ENCODE data around the gene ZNF17.

DNA sequence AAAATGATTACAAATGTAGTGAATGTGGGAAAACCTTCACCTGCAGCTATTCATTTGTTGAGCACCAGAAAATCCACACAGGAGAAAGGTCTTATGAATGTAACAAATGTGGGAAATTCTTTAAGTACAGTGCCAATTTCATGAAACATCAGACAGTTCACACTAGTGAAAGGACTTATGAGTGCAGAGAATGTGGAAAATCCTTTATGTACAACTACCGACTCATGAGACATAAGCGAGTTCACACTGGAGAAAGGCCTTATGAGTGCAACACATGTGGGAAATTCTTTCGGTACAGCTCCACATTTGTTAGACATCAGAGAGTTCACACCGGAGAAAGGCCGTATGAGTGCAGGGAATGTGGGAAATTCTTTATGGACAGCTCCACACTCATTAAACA is 12.1 kb upstream of the ZNF17 start:
- TF ChIP-seq, protein P1, sequence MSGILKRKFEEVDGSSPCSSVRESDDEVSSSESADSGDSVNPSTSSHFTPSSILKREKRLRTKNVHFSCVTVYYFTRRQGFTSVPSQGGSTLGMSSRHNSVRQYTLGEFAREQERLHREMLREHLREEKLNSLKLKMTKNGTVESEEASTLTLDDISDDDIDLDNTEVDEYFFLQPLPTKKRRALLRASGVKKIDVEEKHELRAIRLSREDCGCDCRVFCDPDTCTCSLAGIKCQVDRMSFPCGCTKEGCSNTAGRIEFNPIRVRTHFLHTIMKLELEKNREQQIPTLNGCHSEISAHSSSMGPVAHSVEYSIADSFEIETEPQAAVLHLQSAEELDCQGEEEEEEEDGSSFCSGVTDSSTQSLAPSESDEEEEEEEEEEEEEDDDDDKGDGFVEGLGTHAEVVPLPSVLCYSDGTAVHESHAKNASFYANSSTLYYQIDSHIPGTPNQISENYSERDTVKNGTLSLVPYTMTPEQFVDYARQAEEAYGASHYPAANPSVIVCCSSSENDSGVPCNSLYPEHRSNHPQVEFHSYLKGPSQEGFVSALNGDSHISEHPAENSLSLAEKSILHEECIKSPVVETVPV (CRISPR knock-in tag; IDR thresholded peaks at IDR 0.05): no peak
- TF ChIP-seq TOX (CRISPR knock-in tag; IDR thresholded peaks at IDR 0.05; ENCODE audit: borderline replicate concordance) (no peak), OSR1 (CRISPR knock-in tag; IDR thresholded peaks at IDR 0.05) (no peak), ZFP30 (CRISPR knock-in tag; IDR thresholded peaks at IDR 0.05) (no peak)
- TF ChIP-seq, protein P2, sequence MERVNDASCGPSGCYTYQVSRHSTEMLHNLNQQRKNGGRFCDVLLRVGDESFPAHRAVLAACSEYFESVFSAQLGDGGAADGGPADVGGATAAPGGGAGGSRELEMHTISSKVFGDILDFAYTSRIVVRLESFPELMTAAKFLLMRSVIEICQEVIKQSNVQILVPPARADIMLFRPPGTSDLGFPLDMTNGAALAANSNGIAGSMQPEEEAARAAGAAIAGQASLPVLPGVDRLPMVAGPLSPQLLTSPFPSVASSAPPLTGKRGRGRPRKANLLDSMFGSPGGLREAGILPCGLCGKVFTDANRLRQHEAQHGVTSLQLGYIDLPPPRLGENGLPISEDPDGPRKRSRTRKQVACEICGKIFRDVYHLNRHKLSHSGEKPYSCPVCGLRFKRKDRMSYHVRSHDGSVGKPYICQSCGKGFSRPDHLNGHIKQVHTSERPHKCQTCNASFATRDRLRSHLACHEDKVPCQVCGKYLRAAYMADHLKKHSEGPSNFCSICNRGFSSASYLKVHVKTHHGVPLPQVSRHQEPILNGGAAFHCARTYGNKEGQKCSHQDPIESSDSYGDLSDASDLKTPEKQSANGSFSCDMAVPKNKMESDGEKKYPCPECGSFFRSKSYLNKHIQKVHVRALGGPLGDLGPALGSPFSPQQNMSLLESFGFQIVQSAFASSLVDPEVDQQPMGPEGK (CRISPR knock-in tag; IDR thresholded peaks at IDR 0.05; ENCODE audit: borderline replicate concordance): no peak
